SU-DHL-6 (cell line): ENCODE measurements around the gene BCL3.

Experiments used
- EZH2phosphoT487 ChIP-seq: fragments of 200-600 bp; sonication (generic), shearing (Covaris generic); conservative IDR thresholded peaks from 2 replicates; pipeline ENCODE4 v1.6.1; 2018; ENCODE audit warnings: mild to moderate bottlenecking, antibody characterized with exemption, low read length, moderate library complexity, mixed read lengths
- TF ChIP-seq, protein P1 (sequence below): fragments of 200-600 bp; sonication (generic); IDR thresholded peaks from one replicate; pipeline ENCODE4 v1.5.1; 2017; ENCODE audit warnings: antibody characterized with exemption, mild to moderate bottlenecking, low read length, moderate library complexity; ENCODE audit not compliant: insufficient read depth, poor library complexity, severe bottlenecking

DNA sequence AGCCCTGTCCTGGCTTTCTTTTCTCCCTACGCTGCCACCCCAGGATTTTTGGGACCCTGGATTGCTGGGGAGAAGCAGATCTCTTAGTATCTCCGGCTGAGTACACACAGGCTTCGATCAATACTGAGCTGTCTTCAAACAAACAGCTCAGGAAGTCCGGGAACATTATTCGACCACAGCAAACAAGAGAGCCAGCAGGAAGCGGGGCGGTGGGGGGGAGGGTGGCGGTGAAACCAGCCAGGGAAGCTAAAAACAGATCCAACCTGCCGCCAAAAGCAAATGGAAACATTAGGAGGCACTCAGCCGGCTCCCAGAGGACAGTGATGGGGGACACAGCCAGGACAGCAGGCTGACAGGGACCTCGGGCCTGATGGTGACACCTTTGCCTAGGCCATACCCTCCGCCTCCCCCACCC lies 48.2 kb downstream of the BCL3 start:
- TF ChIP-seq, protein P1, sequence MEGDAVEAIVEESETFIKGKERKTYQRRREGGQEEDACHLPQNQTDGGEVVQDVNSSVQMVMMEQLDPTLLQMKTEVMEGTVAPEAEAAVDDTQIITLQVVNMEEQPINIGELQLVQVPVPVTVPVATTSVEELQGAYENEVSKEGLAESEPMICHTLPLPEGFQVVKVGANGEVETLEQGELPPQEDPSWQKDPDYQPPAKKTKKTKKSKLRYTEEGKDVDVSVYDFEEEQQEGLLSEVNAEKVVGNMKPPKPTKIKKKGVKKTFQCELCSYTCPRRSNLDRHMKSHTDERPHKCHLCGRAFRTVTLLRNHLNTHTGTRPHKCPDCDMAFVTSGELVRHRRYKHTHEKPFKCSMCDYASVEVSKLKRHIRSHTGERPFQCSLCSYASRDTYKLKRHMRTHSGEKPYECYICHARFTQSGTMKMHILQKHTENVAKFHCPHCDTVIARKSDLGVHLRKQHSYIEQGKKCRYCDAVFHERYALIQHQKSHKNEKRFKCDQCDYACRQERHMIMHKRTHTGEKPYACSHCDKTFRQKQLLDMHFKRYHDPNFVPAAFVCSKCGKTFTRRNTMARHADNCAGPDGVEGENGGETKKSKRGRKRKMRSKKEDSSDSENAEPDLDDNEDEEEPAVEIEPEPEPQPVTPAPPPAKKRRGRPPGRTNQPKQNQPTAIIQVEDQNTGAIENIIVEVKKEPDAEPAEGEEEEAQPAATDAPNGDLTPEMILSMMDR, result no peak
- no peak for TF ChIP-seq EZH2phosphoT487
